ENCODE results near the gene AUTS2.

DNA sequence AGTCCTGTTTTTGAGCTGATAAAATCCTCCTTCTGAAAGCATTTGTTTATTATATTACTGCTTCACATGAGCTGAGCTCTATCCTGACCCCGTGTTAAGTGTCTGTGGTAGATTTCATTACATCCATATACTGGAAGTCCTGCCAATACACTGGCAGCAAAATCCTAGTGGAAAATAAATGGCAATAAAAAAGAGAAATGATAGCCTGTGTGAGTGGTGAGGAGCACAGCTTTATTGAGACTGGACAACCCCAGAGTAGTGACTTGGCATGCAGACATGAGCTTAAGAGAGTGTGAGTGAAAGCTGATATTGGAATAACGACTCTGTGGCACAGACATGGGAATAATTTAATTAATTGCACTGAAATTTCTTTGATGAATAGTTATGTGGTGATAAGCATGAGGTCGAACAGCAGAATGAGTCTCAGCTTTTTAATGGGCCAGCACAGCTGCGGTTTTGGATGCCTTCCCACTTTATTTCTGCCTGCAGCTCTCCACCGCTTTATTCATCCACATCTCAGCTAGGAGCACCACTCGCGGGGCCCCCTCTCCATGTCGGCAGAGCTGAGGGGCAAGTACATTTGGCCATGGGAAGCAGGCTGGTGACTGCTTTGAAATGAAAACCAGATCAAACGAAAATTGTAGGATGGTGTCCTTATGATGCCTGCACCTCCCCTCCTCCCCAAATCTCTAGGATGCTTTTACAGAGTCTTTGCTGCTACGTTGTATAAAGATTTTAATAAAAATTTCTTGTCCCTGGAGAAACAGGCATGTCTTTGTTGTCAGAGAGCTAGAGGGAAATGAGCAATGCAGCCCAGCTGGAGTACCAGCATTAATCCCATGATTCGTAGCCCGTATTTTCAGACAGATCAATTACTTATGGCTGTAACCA, 494.3 kb downstream of the AUTS2 start:
- TF ChIP-seq, protein P1, sequence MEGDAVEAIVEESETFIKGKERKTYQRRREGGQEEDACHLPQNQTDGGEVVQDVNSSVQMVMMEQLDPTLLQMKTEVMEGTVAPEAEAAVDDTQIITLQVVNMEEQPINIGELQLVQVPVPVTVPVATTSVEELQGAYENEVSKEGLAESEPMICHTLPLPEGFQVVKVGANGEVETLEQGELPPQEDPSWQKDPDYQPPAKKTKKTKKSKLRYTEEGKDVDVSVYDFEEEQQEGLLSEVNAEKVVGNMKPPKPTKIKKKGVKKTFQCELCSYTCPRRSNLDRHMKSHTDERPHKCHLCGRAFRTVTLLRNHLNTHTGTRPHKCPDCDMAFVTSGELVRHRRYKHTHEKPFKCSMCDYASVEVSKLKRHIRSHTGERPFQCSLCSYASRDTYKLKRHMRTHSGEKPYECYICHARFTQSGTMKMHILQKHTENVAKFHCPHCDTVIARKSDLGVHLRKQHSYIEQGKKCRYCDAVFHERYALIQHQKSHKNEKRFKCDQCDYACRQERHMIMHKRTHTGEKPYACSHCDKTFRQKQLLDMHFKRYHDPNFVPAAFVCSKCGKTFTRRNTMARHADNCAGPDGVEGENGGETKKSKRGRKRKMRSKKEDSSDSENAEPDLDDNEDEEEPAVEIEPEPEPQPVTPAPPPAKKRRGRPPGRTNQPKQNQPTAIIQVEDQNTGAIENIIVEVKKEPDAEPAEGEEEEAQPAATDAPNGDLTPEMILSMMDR (IDR thresholded peaks at IDR 0.05 in 2 of 3, conservative IDR thresholded peaks at IDR 0.05 in 1 of 3; ENCODE audit: control insufficient read depth in 2 of 3, extremely low read depth in 1 of 3, insufficient read depth in 1 of 3, low read depth in 3 of 3, low read length in 3 of 3) = no peak
- TF ChIP-seq SRF (IDR thresholded peaks at IDR 0.05; ENCODE audit: low read depth in 2 of 2, low read length in 2 of 2) = no peak
- TF ChIP-seq, protein P2, sequence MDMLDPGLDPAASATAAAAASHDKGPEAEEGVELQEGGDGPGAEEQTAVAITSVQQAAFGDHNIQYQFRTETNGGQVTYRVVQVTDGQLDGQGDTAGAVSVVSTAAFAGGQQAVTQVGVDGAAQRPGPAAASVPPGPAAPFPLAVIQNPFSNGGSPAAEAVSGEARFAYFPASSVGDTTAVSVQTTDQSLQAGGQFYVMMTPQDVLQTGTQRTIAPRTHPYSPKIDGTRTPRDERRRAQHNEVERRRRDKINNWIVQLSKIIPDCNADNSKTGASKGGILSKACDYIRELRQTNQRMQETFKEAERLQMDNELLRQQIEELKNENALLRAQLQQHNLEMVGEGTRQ (IDR thresholded peaks at IDR 0.05; ENCODE audit: borderline replicate concordance, low read depth, low read length) = no peak
- TF ChIP-seq, protein P3, sequence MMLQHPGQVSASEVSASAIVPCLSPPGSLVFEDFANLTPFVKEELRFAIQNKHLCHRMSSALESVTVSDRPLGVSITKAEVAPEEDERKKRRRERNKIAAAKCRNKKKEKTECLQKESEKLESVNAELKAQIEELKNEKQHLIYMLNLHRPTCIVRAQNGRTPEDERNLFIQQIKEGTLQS (IDR thresholded peaks at IDR 0.05; ENCODE audit: borderline replicate concordance, extremely low read depth, low read depth, low read length) = no peak

Data from GM12878 (cell line).